Stimulated activated CD8-positive, alpha-beta memory T cell treated with anti-CD3 and anti-CD28 coated beads, Interleukin-2, amount 100 ng/mL, for 1 hour (primary cell): Measurements from ENCODE around the gene ARIH2.
"Not testable (repeated sequence)": the region's sequence is repeated elsewhere in the genome, so short reads cannot be mapped to it uniquely, and the experiment has no call there.

Experiments
- DNase-seq, 2 donors: peaks; one replicate each; pipeline ENCODE4 v3.0.0-alpha.2; 2020; ENCODE audit warnings: low read depth in 2 of 2

ARIH2 gene

DNA sequence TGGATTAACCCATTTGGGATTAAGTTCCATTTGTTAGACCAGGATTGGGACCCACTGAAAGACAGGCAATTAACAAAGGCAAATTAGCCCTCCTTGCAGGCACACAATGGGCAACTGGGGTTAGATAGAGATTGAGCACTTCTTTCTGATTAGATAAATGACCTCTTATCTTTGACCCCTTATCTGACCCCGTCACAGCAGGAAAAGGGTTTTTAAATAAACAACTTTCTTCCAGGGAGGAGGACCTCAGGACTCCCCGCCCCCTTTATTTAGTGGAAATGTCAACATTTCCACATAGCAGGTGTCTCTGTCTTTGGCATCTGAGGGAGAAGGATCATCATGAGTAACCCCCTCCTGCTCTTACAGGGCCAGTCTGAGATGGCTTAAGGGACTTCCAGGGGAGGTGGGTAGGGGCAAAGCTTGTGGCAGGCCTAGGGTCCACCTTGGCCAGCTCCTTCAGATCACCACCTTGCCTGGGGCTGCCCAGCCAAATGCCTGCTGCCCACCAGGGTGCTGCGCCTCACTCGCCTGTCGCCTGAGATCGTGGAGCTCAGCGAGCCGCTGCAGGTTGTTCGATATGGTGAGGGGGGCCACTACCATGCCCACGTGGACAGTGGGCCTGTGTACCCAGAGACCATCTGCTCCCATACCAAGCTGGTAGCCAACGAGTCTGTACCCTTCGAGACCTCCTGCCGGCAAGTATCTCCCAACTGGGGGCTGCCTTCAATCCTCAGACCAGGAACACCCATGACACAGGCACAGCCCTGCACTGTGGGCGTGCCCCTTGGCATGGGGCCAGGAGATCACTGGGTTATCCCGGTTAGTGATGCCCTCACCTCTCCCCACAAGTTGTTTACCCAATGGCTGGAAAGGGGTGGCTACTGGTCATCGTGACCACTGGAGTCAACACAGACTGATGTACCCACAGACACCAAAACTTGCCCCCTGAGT lies 86.0 kb downstream of the ARIH2 start:
- DNase-seq = no peak

DNA sequence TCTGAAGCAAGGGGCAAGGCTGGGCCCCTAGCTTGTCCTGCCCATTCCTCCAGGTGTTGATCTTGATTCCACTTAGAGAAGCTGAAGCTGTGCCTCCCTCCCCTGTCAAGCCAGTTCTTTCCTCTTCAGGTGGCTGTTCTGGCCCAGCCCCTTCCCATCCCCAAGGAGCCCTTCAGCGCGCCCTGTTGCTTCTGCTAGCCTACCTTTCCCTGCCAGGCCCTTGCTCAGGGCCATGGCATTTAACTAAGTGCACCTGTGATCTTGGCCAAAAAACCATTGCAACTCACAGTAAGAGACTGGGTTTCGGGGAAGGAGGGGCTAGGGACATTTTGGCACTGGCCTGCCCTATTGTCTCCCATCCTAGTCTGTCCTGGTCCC lies 86.7 kb downstream of the ARIH2 start:
- DNase-seq = no peak

DNA sequence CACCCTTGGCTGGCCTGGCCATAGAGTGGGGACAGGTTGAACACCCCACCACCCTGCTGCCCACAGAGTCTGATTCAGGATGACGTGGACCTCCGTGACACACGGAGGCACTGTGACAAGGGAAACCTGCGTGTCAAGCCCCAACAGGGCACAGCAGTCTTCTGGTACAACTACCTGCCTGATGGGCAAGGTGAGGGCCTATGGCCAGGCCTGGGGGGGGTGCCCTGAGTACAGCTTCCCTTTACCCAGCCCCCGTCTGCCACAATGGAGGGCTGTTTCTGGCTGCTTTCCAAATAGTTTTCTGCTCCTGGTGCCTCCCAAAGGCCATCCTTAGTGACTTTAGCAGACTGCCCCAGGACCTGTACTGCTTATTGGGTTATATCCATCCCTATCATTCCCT lies 87.4 kb downstream of the ARIH2 start:
- no peak for DNase-seq

DNA sequence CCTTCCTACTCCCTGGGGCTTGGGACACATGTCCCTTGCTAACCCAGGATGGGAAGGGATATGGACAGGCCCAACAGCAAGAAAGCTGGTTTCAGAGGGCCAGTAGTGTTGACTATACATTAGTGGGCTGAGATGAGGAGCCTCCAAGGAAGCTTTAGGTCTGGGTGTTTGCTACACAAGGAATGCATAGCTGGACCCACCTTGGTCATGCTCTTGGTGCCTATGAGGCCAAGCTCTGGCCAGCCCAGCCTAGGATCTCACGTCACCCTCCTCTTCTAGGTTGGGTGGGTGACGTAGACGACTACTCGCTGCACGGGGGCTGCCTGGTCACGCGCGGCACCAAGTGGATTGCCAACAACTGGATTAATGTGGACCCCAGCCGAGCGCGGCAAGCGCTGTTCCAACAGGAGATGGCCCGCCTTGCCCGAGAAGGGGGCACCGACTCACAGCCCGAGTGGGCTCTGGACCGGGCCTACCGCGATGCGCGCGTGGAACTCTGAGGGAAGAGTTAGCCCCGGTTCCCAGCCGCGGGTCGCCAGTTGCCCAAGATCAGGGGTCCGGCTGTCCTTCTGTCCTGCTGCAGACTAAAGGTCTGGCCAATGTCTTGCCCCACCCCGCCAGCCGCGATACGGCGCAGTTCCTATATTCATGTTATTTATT lies 87.9 kb downstream of the ARIH2 start:
- DNase-seq = no peak

DNA sequence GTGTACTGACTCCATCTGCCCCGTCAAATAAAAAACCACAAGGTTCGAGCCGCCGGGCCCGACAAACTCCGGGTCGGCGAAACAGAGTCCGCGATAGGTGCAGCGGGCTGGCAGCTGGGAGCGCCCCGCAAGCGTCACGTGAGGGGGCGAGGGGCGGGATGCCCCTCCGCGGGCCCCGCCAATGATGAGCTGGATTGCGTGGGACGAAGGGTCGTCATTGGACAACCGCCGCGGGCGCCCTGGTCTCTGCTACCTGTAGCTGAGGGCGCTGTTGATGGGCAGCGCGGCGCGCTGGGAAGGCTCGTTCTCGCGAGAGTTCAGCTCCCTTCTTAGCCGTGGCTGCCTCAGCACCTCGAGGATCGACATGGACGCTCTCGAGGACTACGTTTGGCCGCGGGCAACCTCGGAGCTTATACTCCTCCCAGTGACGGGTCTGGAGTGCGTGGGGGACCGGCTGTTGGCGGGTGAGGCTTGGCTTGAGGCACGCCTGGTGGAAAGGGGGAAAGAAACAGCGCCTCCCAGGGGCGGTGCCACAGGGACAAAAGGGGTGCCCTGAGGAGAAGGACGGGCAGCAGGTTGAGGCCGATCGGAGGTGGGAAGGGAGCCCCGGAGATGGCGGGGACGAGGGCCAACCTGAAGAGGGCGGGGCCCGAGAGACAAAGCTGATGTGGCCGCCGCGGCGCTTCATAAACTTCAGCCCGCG lies 88.6 kb downstream of the ARIH2 start, which contains the start of gene WDR6:
Gene WDR6, plus strand, starts transcription at position 324 of the 703 bp plus-strand sequence. Its CDS starts 41 bp downstream, at position 365.
- peak; percentile 94 for DNase-seq

DNA sequence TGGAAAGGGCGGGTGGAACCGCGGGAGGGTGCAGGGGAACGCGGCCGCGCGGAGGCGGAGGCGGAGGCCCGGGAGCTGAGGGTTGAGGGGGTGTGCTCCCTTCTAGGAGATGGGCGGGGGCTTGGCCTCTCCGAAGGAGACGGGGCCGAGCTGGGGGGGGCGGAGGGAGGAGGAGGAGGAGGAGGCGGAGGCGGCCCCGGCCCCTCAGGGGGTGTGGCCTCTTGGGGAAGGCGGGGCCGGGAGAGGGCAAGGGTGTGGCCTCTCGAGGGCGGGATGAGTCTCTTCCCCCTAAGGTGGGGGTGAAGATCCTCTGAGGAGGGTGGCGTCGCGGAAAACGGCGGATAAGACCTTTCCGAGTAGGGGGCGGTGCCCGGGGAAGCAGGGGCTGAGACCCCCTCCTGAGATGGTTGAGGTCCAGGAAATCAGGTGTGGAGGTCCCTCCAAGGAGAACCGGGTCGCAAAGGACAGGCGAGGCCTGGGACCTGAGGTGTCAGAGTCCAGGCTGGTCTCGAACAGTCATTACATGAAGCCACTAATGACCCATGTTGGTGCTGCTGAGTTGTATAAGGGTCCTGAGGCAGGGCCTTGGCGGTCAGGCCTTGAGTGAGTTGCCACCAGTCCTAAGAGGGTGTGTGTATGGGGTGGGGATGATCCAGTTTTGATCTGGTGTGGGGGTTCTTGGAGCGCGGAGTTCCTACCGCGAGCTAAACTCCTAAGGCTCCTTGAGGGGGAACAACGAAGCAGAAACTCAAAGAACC lies 89.3 kb downstream of the ARIH2 start:
- peak; percentile 68 to 85 for DNase-seq

DNA sequence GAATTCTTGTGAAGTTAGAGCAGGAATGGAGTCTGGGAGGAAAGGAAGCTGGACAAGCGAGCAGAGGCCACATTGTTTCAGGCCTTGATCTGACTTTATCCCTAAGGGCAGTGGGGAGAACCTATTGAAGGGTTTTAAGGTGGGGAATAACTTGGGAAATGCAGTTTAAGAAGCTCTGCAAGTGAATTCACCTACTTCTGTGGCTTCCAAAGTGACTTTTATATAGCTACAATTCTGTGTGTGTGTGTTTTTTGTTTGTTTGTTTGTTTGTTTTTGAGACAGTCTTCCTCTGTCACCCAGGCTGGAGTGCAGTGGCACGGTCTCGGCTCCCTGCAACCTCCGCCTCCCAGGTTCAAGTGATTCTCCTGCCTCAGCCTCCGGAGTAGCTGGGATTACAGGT lies 90.0 kb downstream of the ARIH2 start:
- not testable (repeated sequence) for DNase-seq

DNA sequence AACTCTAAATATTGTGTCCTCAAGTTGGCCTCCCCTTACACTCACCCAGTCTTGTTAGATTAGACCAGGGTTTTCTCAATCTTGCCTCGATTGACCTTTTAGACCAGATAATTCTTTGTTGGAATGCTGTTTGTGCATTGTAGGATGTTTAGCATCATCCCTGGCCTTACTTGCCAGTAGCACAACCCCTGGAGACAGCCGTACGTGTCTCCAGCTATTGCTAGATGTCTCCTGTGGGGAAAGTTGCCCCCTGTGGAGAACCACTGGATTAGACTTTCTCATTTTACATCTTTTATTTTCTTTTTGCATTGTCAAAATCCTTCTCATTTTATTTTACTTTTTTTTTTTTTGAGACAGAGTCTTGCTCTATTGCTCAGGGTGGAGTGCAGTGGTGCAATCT lies 90.8 kb downstream of the ARIH2 start:
- no peak for DNase-seq

DNA sequence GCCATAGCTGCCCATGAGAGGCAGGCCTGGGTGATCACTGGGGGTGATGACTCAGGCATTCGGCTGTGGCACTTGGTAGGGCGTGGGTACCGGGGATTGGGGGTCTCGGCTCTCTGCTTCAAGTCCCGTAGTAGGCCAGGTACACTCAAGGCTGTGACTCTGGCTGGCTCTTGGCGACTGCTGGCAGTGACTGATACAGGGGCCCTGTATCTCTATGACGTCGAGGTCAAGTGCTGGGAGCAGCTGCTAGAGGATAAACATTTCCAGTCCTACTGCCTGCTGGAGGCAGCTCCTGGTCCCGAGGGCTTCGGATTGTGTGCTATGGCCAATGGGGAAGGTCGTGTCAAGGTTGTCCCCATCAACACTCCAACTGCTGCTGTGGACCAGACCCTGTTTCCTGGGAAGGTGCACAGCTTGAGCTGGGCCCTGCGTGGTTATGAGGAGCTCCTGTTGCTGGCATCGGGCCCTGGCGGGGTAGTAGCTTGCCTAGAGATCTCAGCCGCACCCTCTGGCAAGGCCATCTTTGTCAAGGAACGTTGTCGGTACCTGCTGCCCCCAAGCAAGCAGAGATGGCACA lies 93.9 kb downstream of the ARIH2 start:
- DNase-seq = no peak

DNA sequence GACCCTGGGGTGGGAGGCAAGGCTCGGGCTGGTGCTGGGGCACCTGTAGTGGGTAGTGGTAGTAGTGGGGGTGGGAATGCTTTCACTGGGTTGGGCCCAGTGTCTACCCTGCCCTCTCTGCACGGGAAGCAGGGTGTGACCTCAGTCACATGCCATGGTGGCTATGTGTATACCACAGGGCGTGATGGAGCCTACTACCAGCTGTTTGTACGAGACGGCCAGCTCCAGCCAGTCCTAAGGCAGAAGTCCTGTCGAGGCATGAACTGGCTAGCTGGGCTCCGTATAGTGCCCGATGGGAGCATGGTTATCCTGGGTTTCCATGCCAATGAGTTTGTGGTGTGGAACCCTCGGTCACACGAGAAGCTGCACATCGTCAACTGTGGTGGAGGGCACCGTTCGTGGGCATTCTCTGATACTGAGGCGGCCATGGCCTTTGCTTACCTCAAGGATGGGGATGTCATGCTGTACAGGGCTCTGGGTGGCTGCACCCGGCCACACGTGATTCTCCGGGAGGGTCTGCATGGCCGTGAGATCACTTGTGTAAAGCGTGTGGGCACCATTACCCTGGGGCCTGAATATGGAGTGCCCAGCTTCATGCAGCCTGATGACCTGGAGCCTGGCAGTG lies 94.6 kb downstream of the ARIH2 start:
- DNase-seq = no peak

DNA sequence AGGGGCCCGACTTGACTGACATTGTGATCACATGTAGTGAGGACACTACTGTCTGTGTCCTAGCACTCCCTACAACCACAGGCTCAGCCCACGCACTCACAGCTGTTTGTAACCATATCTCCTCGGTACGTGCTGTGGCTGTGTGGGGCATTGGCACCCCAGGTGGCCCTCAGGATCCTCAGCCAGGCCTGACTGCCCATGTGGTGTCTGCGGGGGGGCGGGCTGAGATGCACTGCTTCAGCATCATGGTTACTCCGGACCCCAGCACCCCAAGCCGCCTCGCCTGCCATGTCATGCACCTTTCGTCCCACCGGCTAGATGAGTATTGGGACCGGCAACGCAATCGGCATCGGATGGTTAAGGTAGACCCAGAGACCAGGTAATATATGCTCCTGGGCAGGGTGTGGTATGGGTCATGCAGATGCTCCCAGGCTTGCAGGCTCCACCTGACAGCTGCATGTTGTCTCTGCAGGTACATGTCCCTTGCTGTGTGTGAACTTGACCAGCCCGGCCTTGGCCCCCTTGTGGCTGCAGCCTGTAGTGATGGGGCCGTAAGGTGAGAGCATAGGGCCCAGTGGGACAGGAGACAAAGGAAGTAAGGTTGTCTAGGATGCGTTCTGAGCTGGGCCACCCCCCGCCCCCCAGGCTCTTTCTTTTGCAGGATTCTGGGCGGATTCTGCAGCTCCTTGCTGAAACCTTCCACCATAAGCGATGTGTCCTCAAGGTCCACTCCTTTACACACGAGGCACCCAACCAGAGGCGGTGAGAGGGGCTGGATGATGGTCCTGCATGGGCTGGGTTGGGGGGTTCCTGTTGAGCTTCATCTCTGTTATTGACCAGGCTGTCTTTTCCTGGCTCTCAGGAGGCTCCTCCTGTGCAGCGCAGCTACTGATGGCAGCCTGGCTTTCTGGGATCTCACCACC lies 95.4 kb downstream of the ARIH2 start:
- DNase-seq = no peak

DNA sequence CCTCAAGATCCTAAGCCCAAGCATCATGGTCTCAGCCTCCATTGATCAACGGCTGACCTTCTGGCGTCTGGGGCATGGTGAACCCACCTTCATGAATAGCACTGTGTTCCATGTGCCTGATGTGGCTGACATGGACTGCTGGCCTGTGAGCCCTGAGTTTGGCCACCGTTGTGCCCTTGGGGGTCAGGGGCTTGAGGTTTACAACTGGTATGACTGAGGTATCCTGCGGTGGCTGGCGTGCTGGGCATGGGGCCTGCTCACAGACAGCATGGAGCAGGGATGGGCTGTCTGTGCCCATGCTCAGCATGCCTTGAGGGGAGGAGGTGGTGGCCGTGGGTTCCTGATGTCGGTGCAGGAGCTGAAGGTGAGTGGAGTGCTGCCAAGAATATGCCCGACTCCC lies 96.4 kb downstream of the ARIH2 start:
- DNase-seq = no peak

DNA sequence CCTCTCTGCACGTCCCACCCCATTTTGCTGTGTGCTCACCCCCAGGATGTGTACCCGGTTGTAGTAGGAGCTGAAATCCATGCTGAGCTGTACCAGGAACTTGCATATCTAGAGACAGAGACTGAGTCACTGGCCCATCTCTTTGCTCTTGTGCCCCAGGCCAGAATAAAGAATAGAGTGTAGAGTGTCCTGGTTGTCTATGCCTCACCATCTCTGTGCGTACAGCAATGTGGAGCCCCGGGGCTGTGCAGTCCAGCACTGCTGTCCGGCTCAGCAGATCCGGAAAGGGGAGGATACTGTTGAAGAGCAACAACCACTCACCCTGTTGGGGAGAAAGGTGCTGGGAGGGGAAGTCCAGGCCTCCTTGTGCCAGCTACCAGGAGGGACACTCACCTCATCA lies 97.1 kb downstream of the ARIH2 start:
- DNase-seq = no peak

DNA sequence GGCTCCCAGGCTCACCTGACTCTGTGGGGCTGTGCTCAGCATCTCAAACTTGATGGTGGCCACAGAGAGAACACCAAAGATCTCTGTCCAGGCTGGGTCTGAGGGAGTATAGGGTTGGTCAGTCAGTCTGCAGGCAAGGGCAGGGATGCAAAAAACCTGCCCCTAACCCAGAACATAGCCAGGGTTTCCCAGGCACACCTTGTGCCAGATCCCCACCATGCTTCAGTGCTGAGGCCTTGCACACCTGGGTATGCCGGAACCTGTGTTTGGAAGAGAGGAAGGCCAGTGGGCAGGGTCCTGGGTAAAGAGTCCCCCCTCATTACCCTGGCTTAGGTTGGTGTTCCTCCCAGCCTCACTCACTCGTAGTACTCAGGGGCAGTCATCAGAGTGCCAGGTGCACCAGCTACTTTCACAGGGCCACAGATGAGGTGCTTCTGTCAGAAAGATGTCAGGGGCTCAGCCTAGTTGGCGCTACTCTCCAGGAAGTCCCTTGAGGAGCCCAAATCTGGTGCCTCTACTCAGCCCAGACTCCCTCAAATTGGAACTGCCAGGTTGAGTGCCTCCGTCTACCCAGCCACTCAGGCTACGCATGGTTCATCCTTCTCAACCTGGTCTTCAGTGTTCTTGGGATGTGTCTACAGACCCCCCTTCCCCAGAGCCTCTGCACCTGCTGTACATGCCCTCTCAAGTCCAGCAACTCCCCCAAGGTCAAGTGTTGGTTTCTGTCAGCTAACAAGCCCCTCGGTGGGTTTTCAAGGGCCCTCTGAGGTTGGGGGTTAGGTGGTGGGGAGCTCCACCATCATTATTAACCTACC lies 98.0 kb downstream of the ARIH2 start:
- DNase-seq = no peak

DNA sequence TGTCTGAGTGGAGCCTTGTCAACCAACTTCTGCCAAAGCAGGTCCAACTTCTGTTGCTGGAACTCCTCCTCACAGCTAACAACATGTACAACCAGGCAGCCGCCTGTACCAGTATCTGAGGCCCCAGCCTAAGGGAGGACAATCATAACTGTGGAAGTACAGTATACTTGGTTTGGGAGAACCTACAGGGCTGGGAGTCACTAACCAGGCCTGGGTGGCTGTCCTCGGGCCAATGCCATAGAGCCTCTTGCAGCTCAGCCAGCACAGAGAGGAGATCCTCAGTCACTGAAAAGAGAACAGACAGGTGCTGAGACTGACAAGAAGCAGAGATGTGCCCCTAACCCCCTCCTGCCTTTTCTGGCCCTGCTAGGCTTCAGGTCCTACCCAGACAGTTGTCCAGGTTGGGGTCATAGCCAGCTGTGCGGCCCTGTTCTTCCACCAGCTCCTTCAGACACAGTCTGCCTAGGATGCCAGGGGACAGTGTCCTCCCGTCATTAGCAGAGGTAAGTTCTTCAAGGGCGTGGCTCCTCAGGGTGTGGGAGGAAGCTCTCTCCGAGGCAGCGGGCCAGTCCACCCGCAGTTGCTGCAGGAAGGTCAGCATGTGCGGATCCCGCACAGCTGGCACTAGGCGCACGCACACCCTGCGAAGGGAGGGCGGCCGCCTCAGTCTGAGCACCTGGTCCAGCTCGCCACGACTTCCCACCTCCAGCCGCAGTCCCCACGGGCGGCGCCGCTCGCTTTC lies 98.8 kb downstream of the ARIH2 start:
- DNase-seq = no peak

DNA sequence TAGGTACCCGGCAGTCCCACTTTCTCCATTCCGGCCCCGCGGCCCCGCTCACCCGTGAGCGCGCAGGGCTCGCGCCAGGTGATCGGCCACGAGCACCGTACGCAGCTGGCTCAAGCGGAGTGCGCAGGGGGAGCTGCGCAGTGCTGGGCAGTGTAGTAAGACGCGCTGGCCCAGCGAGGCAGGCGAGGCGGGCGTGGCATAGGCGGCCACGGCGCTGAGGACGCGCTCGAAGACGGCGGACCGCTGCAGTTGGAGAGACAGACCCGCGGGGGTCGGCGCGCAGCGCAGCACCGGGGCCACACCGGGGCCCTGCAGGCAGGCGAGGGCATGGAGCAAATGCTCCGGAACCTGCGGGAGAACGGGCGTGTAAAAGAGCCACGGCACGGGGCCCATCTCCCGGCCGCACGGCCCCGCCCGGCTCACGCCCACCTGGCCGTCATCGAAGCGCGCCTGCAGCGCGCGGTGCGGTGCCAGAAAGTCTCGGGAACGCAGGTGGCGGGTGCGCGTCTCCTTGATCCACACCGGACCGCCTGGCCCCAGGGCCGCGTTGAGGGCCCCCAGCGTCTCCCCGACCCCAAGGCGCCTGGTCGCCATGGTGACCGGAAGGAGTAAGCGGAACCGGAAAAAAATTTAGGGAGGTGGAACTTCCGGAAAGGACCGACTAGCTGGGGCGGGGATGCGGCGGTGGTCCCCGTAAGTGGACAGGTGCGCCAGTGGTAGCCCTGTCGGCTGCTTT lies 99.5 kb downstream of the ARIH2 start, which contains the start of gene DALRD3:
Gene DALRD3, minus strand, starts transcription at position 610 of the 736 bp plus-strand sequence. Its CDS starts 16 bp downstream, at position 594.
- DNase-seq = peak in 1 of 2 donors; percentile 39

DNA sequence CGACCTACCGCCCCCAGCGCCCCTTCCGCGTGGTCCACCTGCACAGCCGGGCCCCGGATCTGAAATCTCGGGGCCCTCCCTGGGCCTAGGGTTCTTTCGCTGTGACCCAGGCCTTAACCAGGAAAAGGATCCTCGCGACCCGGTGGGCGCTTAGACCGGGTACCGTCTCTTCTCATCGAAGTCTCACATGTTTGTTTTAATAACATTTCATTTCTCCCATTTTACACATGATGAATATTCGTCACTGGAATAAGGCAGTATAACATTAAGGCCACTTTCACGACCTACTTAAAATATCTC lies 100.0 kb downstream of the ARIH2 start:
- no peak for DNase-seq

DNA sequence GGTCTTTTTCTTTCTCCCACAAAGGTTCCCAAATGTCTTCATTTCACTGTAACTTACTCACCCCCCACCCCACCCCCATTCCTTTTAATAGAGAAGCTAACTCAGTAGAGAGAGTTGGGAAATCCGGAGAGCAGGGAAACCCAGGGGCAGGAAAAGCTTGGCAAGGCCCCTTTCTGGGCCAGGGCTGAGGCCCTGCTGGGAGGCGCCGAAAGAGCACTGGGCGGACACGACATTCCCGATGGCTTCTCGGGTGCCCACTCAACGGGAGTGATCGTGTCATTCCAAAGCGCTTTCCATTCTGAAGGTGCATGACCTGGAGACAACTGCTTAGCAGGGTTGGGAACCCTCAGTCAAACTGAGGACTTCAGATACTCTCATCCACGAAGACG lies 101.3 kb downstream of the ARIH2 start:
- DNase-seq = no peak
